Fibroblast of villous mesenchyme (primary cell): Measurements from ENCODE around the gene LYPD8. TPM values are rescaled to one million over a fixed set of nuclear protein-coding genes. Genes with fewer than 3 reads are reported as not detected.

ENCODE experiments used
- DNase-seq: peaks from one replicate; pipeline ENCODE4 v3.0.0-alpha.2; 2010; ENCODE audit warnings: low read depth
- H3K4me3 ChIP-seq: 2 replicates; pipeline ENCODE4 v1.5.1; 2011; ENCODE audit warnings: low read depth, mild to moderate bottlenecking, low read length
- small RNA-seq: library from RNA; depleted of rRNA; stranded (forward); fragments of <200 nt; gene quantifications from one replicate; pipeline ENCODE3, GENCODE V24; 2012
- total RNA-seq: library from RNA; depleted of rRNA; stranded (reverse); fragments of >200 nt; gene quantifications from 2 replicates; pipeline ENCODE4 v1.2.3, GENCODE V29; 2012
- TF ChIP-seq, protein P1 (sequence below): IDR thresholded peaks from 2 replicates; pipeline ENCODE4 v1.5.1; 2012; ENCODE audit warnings: low read depth, mild to moderate bottlenecking, low read length; ENCODE audit not compliant: insufficient read depth

The LYPD8 gene
- total RNA-seq, 1 donor: not detected

DNA sequence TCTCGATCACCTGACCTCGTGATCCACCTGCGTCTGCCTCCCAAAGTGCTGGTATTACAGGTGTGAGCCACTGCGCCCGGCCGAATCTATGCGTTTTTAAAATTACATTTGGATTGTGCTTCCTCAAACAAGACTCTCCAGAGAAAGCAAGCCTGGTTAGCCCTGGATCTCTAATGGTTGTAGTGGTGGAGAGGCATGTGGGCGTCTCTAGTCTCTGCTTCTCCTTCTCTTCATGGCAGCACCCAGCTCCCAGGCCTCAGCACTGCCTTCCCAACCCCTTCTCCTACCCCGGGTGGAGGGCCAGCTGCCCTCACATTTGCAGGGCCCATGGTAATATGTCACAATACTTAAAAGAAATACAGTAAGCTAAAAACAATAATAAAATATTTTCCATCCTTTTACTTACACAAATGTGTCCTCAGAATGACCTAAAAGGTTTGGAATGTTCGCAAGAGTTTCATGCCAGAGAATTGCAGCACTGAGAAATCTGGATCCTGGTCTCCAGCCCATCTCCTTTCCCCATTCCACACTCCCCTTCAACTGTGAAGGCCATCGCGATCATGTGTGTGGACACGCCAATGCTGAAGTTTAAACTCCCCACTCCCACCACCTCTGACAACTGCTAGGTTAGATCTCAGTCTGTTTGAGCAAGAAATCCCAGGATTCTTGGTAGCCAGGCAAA is 60.0 kb downstream of the LYPD8 start:
- no peak overlapping the region for H3K4me3 ChIP-seq
- peak; percentile 2 for DNase-seq
- TF ChIP-seq, protein P1, sequence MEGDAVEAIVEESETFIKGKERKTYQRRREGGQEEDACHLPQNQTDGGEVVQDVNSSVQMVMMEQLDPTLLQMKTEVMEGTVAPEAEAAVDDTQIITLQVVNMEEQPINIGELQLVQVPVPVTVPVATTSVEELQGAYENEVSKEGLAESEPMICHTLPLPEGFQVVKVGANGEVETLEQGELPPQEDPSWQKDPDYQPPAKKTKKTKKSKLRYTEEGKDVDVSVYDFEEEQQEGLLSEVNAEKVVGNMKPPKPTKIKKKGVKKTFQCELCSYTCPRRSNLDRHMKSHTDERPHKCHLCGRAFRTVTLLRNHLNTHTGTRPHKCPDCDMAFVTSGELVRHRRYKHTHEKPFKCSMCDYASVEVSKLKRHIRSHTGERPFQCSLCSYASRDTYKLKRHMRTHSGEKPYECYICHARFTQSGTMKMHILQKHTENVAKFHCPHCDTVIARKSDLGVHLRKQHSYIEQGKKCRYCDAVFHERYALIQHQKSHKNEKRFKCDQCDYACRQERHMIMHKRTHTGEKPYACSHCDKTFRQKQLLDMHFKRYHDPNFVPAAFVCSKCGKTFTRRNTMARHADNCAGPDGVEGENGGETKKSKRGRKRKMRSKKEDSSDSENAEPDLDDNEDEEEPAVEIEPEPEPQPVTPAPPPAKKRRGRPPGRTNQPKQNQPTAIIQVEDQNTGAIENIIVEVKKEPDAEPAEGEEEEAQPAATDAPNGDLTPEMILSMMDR: no peak

- no peak for DNase-seq
- no peak overlapping the region for H3K4me3 ChIP-seq
- TF ChIP-seq, protein P1: no peak
These were observed 63.9 kb downstream of the LYPD8 start for GRCh38 chr1:248691567-248692155.

Small RNA genes within 50 kb of the gene (small RNA-seq; reads per million reads assigned to genes)
- gene AHCYP8: not detected

Other genes starting within 250 kb of the LYPD8 start
- gene OR2G6, start 247.7 kb downstream of the LYPD8 start, total RNA-seq: not detected in 2 replicates
- not detected in 2 replicates for gene OR2T29, start 193.0 kb downstream of the LYPD8 start, total RNA-seq
- not detected in 2 replicates for gene OR2T34, start 181.0 kb downstream of the LYPD8 start, total RNA-seq
- not detected in 2 replicates for gene OR2T10, start 158.1 kb downstream of the LYPD8 start, total RNA-seq
- gene OR2T11, start 120.7 kb downstream of the LYPD8 start, total RNA-seq: not detected in 2 replicates
- gene OR2T35, start 110.5 kb downstream of the LYPD8 start, total RNA-seq: not detected in 2 replicates
- not detected in 2 replicates for gene OR2T27, start 100.2 kb downstream of the LYPD8 start, total RNA-seq
- gene OR14I1, start 53.0 kb downstream of the LYPD8 start, total RNA-seq: not detected in 2 replicates
- gene SH3BP5L, start 70.2 kb upstream of the LYPD8 start, total RNA-seq: 26.1 and 28.9 TPM in 2 replicates
- gene ZNF672, start 82.5 kb upstream of the LYPD8 start, total RNA-seq: 17.7 and 19.4 TPM in 2 replicates
- 10.6 and 22.0 TPM in 2 replicates for gene ZNF692, start 103.3 kb upstream of the LYPD8 start, total RNA-seq
- gene PGBD2, start 150.5 kb upstream of the LYPD8 start, total RNA-seq: 3.9 and 7.8 TPM in 2 replicates